H9 (cell line): ENCODE results near the gene EFCAB12. TPM values are rescaled to one million over a fixed set of nuclear protein-coding genes. Genes with fewer than 3 reads are reported as not detected.

Experiments used
- DNase-seq: peaks from one replicate; pipeline ENCODE4 v3.0.0-alpha.2; 2017
- H2AFZ ChIP-seq: one replicate; pipeline ENCODE4 v1.6.1; 2013; ENCODE audit warnings: mild to moderate bottlenecking, low read length, control low read depth, moderate library complexity
- H2AK5ac ChIP-seq: 2 replicates; pipeline ENCODE4 v1.6.1; 2013; ENCODE audit warnings: low read length, control low read depth, mixed read lengths; ENCODE audit not compliant: insufficient read length
- H2BK120ac ChIP-seq: one replicate; pipeline ENCODE4 v1.6.1; 2013; ENCODE audit warnings: low read depth, mild to moderate bottlenecking, low read length, control low read depth, inconsistent platforms; ENCODE audit not compliant: poor library complexity, severe bottlenecking
- H2BK12ac ChIP-seq: 2 replicates; pipeline ENCODE4 v1.6.1; 2013; ENCODE audit warnings: low read length, control low read depth, mixed read lengths, low read depth; ENCODE audit not compliant: insufficient read length
- H2BK15ac ChIP-seq: 2 replicates; pipeline ENCODE4 v1.6.1; 2013; ENCODE audit warnings: low read depth, low read length, control low read depth
- H2BK20ac ChIP-seq: one replicate; pipeline ENCODE4 v1.6.1; 2013; ENCODE audit warnings: low read depth, mild to moderate bottlenecking, low read length, control low read depth, inconsistent platforms; ENCODE audit not compliant: poor library complexity, severe bottlenecking
- H2BK5ac ChIP-seq: 2 replicates; pipeline ENCODE4 v1.6.1; 2013; ENCODE audit warnings: low read length, control low read depth, mixed read lengths; ENCODE audit not compliant: insufficient read length
- H3K14ac ChIP-seq: 2 replicates; pipeline ENCODE4 v1.6.1; 2013; ENCODE audit warnings: low read length, control low read depth; ENCODE audit not compliant: insufficient read depth
- H3K18ac ChIP-seq: 2 replicates; pipeline ENCODE4 v1.6.1; 2013; ENCODE audit warnings: low read depth, mild to moderate bottlenecking, mixed read lengths, low read length, control low read depth; ENCODE audit not compliant: insufficient read length
- H3K23ac ChIP-seq: 2 replicates; pipeline ENCODE4 v1.6.1; 2013; ENCODE audit warnings: low read length, control low read depth, mixed read lengths, low read depth; ENCODE audit not compliant: insufficient read length
- H3K23me2 ChIP-seq: 2 replicates; pipeline ENCODE4 v1.6.1; 2013; ENCODE audit warnings: low read depth, mild to moderate bottlenecking, mixed read lengths, low read length, control low read depth; ENCODE audit not compliant: insufficient read length, poor library complexity, severe bottlenecking
- H3K27ac ChIP-seq: 2 replicates; pipeline ENCODE4 v1.5.1; 2013; ENCODE audit warnings: low read length, control low read depth, mixed read lengths, low read depth; ENCODE audit not compliant: insufficient read length
- H3K27me3 ChIP-seq: 2 replicates; pipeline ENCODE4 v1.6.1; 2013; ENCODE audit warnings: low read length, control low read depth, inconsistent platforms; ENCODE audit not compliant: insufficient read depth
- H3K4ac ChIP-seq: 2 replicates; pipeline ENCODE4 v1.6.1; 2013; ENCODE audit warnings: low read depth, mild to moderate bottlenecking, control low read depth, inconsistent platforms, low read length, moderate library complexity
- H3K4me1 ChIP-seq: 2 replicates; pipeline ENCODE4 v1.6.1; 2013; ENCODE audit warnings: low read length, control low read depth, inconsistent platforms; ENCODE audit not compliant: insufficient read depth
- H3K4me2 ChIP-seq: 2 replicates; pipeline ENCODE4 v1.6.1; 2013; ENCODE audit warnings: low read length, control low read depth, mixed read lengths; ENCODE audit not compliant: insufficient read length, insufficient read depth
- H3K56ac ChIP-seq: 2 replicates; pipeline ENCODE4 v1.6.1; 2013; ENCODE audit warnings: low read depth, mild to moderate bottlenecking, mixed read lengths, low read length, control low read depth; ENCODE audit not compliant: insufficient read length
- H3K79me1 ChIP-seq: 2 replicates; pipeline ENCODE4 v1.6.1; 2013; ENCODE audit warnings: low read depth, mild to moderate bottlenecking, moderate library complexity, low read length, control low read depth, inconsistent platforms; ENCODE audit not compliant: insufficient read depth, poor library complexity, severe bottlenecking
- H3K79me2 ChIP-seq: 2 replicates; pipeline ENCODE4 v1.6.1; 2013; ENCODE audit warnings: low read length, control low read depth, inconsistent platforms; ENCODE audit not compliant: insufficient read depth
- H3K9ac ChIP-seq: 2 replicates; pipeline ENCODE4 v1.6.1; 2013; ENCODE audit warnings: low read length, control low read depth, mixed read lengths; ENCODE audit not compliant: insufficient read length; ENCODE audit errors: extremely low read depth
- H3K9me3 ChIP-seq: one replicate; pipeline ENCODE4 v1.6.1; 2013; ENCODE audit warnings: low read depth, low read length, inconsistent platforms; ENCODE audit not compliant: control insufficient read depth
- H3T11ph ChIP-seq: one replicate; pipeline ENCODE4 v1.6.1; 2013; ENCODE audit warnings: mild to moderate bottlenecking, low read length, control low read depth, inconsistent platforms
- H4K20me1 ChIP-seq: one replicate; pipeline ENCODE4 v1.6.1; 2013; ENCODE audit not compliant: control insufficient read depth, insufficient read length, insufficient read depth
- H4K5ac ChIP-seq: 2 replicates; pipeline ENCODE4 v1.6.1; 2013; ENCODE audit warnings: low read depth, mild to moderate bottlenecking, mixed read lengths, low read length, control low read depth; ENCODE audit not compliant: insufficient read length
- H4K8ac ChIP-seq: replicated peaks from 2 replicates; pipeline ENCODE4 v1.6.1; 2013; ENCODE audit warnings: low read length, control low read depth, mixed read lengths, low read depth; ENCODE audit not compliant: insufficient read length
- H4K91ac ChIP-seq: 2 replicates; pipeline ENCODE4 v1.6.1; 2013; ENCODE audit warnings: low read depth, mild to moderate bottlenecking, moderate library complexity, mixed read lengths, low read length, control low read depth; ENCODE audit not compliant: insufficient read length
- H3K27ac Mint-ChIP-seq, 3 experiments: 2 replicates in 2 of 3; 3 replicates in 1 of 3; pipeline ENCODE4 v1.8.0; 2020 to 2021; ENCODE audit warnings: mixed read lengths in 3 of 3, mild to moderate bottlenecking in 1 of 3, moderate library complexity in 1 of 3
- H3K27me3 Mint-ChIP-seq: 2 replicates; pipeline ENCODE4 v1.8.0; 2021; ENCODE audit warnings: low read depth, mild to moderate bottlenecking, moderate library complexity, mixed read lengths
- H3K36me3 Mint-ChIP-seq, 3 experiments: 2 replicates in 2 of 3; 3 replicates in 1 of 3; pipeline ENCODE4 v1.8.0; 2020 to 2021; ENCODE audit warnings: low read depth in 3 of 3, mixed read lengths in 3 of 3; ENCODE audit not compliant: insufficient read depth in 1 of 3
- H3K4me1 Mint-ChIP-seq, 2 experiments: 2 replicates each; pipeline ENCODE4 v1.8.0; 2020; ENCODE audit warnings: mixed read lengths in 2 of 2
- H3K4me3 Mint-ChIP-seq, 2 experiments: 2 replicates in 1 of 2; 3 replicates in 1 of 2; pipeline ENCODE4 v1.8.0; 2020 to 2021; ENCODE audit warnings: mild to moderate bottlenecking in 2 of 2, mixed read lengths in 2 of 2, moderate library complexity in 1 of 2
- H3K9me3 Mint-ChIP-seq, 2 experiments: 2 replicates in 1 of 2; 3 replicates in 1 of 2; pipeline ENCODE4 v1.8.0; 2020; ENCODE audit warnings: mild to moderate bottlenecking in 2 of 2, mixed read lengths in 2 of 2, moderate library complexity in 1 of 2
- WGBS: extraction: QIAGEN DNeasy Blood & Tissue Kit; methylation state at CpG from one replicate; pipeline ENCODE4 v1.1.7; 2013; ENCODE audit warnings: missing lambda C conversion rate, low lambda C conversion rate, mixed read lengths; ENCODE audit not compliant: insufficient read length; ENCODE audit errors: extremely low coverage; 5-methylcytosine and 5-hydroxymethylcytosine counted together
- total RNA-seq: library from RNA; stranded (reverse); gene quantifications from 2 replicates; pipeline ENCODE4 v1.2.1, GENCODE V29; 2021
- TF ChIP-seq, protein P1 (sequence below): fragments of 200-600 bp; sonication (generic); conservative IDR thresholded peaks from 3 replicates; pipeline ENCODE4 v1.8.0; 2021; ENCODE audit warnings: antibody characterized with exemption, mild to moderate bottlenecking

EFCAB12 gene
- total RNA-seq, 1 experiment from 2014 or later = 0.28 TPM

DNA sequence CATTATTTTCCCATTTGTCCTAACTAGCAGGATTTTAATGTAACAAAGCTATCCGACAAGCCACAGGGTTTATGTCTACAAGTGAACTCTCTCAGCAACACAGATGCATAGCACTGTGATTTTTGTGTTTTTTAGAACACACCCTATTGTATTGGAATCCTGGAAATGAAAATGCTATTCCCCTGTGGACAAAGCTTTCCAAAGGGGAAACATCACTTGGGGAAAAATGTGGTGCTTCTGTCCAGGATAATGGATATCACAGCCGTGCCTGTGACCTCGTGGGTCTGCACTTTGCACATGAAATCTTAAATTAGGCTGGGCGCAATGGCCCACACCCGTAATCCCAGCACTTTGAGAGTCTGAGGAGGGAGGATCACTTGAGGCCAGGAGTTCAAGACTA is 60.6 kb downstream of the EFCAB12 start:
- Histone ChIP-seq H3K23me2 (peaks cover 5% of the 10 kb centered on the region), H3K4ac (no peak overlapping the region), H3K56ac (no peak overlapping the region), H2BK5ac (no peak overlapping the region), H3K27ac (no peak overlapping the region), H3K14ac (no peak overlapping the region), H2AK5ac (no peak overlapping the region), H3K23ac (no peak overlapping the region), H2BK12ac (no peak overlapping the region), H3K18ac (no peak overlapping the region), H3T11ph (no peak overlapping the region), H3K4me2 (no peak overlapping the region), H2AFZ (no peak overlapping the region), H3K79me2 (no peaks in the 10 kb centered on the region), H2BK15ac (no peak overlapping the region), H2BK20ac (no peak overlapping the region), H4K20me1 (no peaks in the 10 kb centered on the region), H3K79me1 (no peaks in the 10 kb centered on the region), H4K91ac (no peak overlapping the region), H3K9me3 (no peaks in the 10 kb centered on the region), H3K27me3 (no peaks in the 10 kb centered on the region), H3K4me1 (no peaks in the 10 kb centered on the region; the same call in 1 of the 2 replicates), H2BK120ac (no peak overlapping the region), H4K8ac (no peak overlapping the region), H3K9ac (no peak overlapping the region), H4K5ac (no peak overlapping the region)
- H3K4me3 Mint-ChIP-seq = no peak overlapping the region
- no peak for DNase-seq
- peaks cover 11% of the 10 kb centered on the region for H3K27me3 Mint-ChIP-seq
- H3K27ac Mint-ChIP-seq = no peak overlapping the region; a peak in 1 of 7 replicates
- peaks cover 6 to 9% (median 6%) of the 10 kb centered on the region in 3 experiments; a peak in 5 of 7 replicates for H3K36me3 Mint-ChIP-seq
- H3K4me1 Mint-ChIP-seq = peaks cover 0 to 2% of the 10 kb centered on the region in 2 experiments; a peak in 1 of 4 replicates
- TF ChIP-seq, protein P1, sequence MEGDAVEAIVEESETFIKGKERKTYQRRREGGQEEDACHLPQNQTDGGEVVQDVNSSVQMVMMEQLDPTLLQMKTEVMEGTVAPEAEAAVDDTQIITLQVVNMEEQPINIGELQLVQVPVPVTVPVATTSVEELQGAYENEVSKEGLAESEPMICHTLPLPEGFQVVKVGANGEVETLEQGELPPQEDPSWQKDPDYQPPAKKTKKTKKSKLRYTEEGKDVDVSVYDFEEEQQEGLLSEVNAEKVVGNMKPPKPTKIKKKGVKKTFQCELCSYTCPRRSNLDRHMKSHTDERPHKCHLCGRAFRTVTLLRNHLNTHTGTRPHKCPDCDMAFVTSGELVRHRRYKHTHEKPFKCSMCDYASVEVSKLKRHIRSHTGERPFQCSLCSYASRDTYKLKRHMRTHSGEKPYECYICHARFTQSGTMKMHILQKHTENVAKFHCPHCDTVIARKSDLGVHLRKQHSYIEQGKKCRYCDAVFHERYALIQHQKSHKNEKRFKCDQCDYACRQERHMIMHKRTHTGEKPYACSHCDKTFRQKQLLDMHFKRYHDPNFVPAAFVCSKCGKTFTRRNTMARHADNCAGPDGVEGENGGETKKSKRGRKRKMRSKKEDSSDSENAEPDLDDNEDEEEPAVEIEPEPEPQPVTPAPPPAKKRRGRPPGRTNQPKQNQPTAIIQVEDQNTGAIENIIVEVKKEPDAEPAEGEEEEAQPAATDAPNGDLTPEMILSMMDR = no peak
- H3K9me3 Mint-ChIP-seq = peaks cover 13 to 15% of the 10 kb centered on the region in 2 experiments
- no CpG with 5 or more reads among the region's 5 CpGs for WGBS
